Psoas muscle (tissue), 8 donors: Measurements from ENCODE around the gene GZF1. TPM values are rescaled to one million over a fixed set of nuclear protein-coding genes. Genes with fewer than 3 reads are reported as not detected.
A peak's percentile ranks its signal among the peaks of the same experiment; 100 is the strongest.

Experiments used
- ATAC-seq, 4 donors: fragments of 200-7000 bp; cut with Tn5 transposase; one replicate each; pipeline ENCODE4 v1.9.1; 2020; ENCODE audit warnings: moderate library complexity in 3 of 4, mild to moderate bottlenecking in 2 of 4
- DNase-seq, 2 donors: peaks; one replicate each; pipeline ENCODE4 v3.0.0-alpha.2; 2020
- H3K27ac ChIP-seq: fragments of 200-600 bp; one replicate; pipeline ENCODE4 v1.8.0; 2022
- H3K27me3 ChIP-seq, 3 donors: fragments of 200-600 bp in 1 of 3; one replicate each; pipeline versions ENCODE4 v1.6.1 to v1.8.0; 2013 to 2022; ENCODE audit warnings: low read length in 2 of 3, mild to moderate bottlenecking in 2 of 3, moderate library complexity in 1 of 3; ENCODE audit not compliant: insufficient read depth in 3 of 3
- H3K36me3 ChIP-seq, 2 donors: fragments of 200-600 bp in 1 of 2; one replicate each; pipeline versions ENCODE4 v1.6.1 to v1.8.0; 2013 to 2022; ENCODE audit warnings: low read depth in 1 of 2, mild to moderate bottlenecking in 1 of 2, moderate library complexity in 1 of 2; ENCODE audit not compliant: insufficient read depth in 1 of 2
- H3K4me1 ChIP-seq: fragments of 200-600 bp; one replicate; pipeline ENCODE4 v1.8.0; 2022
- H3K4me3 ChIP-seq: fragments of 200-600 bp; one replicate; pipeline ENCODE4 v1.8.0; 2022; ENCODE audit warnings: mild to moderate bottlenecking
- H3K9me3 ChIP-seq: fragments of 200-600 bp; one replicate; pipeline ENCODE4 v1.8.0; 2022
- whole genome bisulfite sequencing, 3 donors: extraction: QIAGEN DNeasy Blood & Tissue Kit; methylation state at CpG; one replicate each; pipeline versions ENCODE4 v1.1.6 to v1.1.7; 2013; 5-methylcytosine and 5-hydroxymethylcytosine counted together
- intact Hi-C, 2 donors: fragments of 100-400 bp; cut with DNase I; formaldehyde crosslinking; loops; one replicate each; pipeline versions ENCODE4 v1.11.0 to v1.14.2; 2022
- polyA plus RNA-seq, 3 donors: library from polyadenylated mRNA; stranded (reverse); fragments of 200-250 nt; gene quantifications; one replicate each; pipeline ENCODE4 v1.2.3, GENCODE V29; 2013
- total RNA-seq, 4 donors: library from RNA; stranded (reverse); fragmentation: NEBNext Ultra II Directional in 2 of 4; extraction: Animal tissue kit (Norgen Biotek cat#: 25700) in 2 of 4; gene quantifications; one replicate each; pipeline versions ENCODE4 v1.2.1 to v1.2.4, GENCODE V29; 2021 to 2023
- TF ChIP-seq, protein P1 (sequence below): fragments of 200-600 bp; IDR thresholded peaks from one replicate; pipeline ENCODE4 v1.8.0; 2022; ENCODE audit warnings: antibody characterized with exemption
- donor health status: healthy with polysubstance abuse.
- donor health status: DM: no; HTN: no; CAD: no; lungs with moderate emphysema.
- donor health status: Bipolar disorder and iron deficiency.
- donor health status: healthy.
- donor health status: DM: yes; HTN: yes; CAD: no.
- donor health status: DM: no; HTN: no; CAD: no.
- donor health status: DM: no; HTN: no; CAD: no.
- donor health status: DM: yes; HTN: yes; CAD: no.

GZF1 gene
- total and polyA plus RNA-seq, 7 donors: 5.3 to 20.7 (median 10.5) TPM

- intact Hi-C loops: no loop called here
- Histone ChIP-seq H3K4me3 (no peak overlapping the region), H3K36me3 (peaks cover 9 to 77% of the 10 kb centered on the region in 2 donors), H3K4me1 (peaks cover 56% of the 10 kb centered on the region), H3K27ac (peak overlapping the region; percentile 7), H3K27me3 (no peaks in the 10 kb centered on the region), H3K9me3 (no peaks in the 10 kb centered on the region)
- ATAC-seq: no peak
- no peak for DNase-seq
- TF ChIP-seq, protein P1, sequence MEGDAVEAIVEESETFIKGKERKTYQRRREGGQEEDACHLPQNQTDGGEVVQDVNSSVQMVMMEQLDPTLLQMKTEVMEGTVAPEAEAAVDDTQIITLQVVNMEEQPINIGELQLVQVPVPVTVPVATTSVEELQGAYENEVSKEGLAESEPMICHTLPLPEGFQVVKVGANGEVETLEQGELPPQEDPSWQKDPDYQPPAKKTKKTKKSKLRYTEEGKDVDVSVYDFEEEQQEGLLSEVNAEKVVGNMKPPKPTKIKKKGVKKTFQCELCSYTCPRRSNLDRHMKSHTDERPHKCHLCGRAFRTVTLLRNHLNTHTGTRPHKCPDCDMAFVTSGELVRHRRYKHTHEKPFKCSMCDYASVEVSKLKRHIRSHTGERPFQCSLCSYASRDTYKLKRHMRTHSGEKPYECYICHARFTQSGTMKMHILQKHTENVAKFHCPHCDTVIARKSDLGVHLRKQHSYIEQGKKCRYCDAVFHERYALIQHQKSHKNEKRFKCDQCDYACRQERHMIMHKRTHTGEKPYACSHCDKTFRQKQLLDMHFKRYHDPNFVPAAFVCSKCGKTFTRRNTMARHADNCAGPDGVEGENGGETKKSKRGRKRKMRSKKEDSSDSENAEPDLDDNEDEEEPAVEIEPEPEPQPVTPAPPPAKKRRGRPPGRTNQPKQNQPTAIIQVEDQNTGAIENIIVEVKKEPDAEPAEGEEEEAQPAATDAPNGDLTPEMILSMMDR: no peak
- WGBS, 3 donors: 83 to 92% (median 86%) methylated on average over 2 of the region's 2 CpGs
Observed at GRCh38 chr20:23368316-23369071, 6.5 kb downstream of the GZF1 start.

- H3K27ac ChIP-seq: peak overlapping the region; percentile 7
Observed at GRCh38 chr20:23369072-23369823, 7.3 kb downstream of the GZF1 start.

GRCh38 chr20:23370274-23370673 is 8.3 kb downstream of the GZF1 start:
- H3K27me3 ChIP-seq: no peaks in the 10 kb centered on the region
- TF ChIP-seq, protein P1: no peak
- DNase-seq: no peak

More at GRCh38 chr20:23369072-23369823, 7.3 kb downstream of the GZF1 start:
- WGBS, 3 donors: 93 to 94% (median 94%) methylated on average over 14 of the region's 14 CpGs
- Histone ChIP-seq H3K9me3 (no peaks in the 10 kb centered on the region), H3K4me3 (no peak overlapping the region), H3K4me1 (peaks cover 52% of the 10 kb centered on the region), H3K27me3 (no peaks in the 10 kb centered on the region), H3K36me3 (peaks cover 9 to 85% of the 10 kb centered on the region in 2 donors)
- ATAC-seq (no peak), DNase-seq (no peak)
- intact Hi-C loops: no loop called here
- TF ChIP-seq, protein P1: no peak

GRCh38 chr20:23370873-23371272 is 8.9 kb downstream of the GZF1 start:
- 47 to 70% (median 55%) methylated on average over 3 of the region's 3 CpGs for WGBS, 3 donors

More at GRCh38 chr20:23370274-23370673, 8.3 kb downstream of the GZF1 start:
- Histone ChIP-seq H3K4me1 (peaks cover 45% of the 10 kb centered on the region), H3K36me3 (peaks cover 9 to 83% of the 10 kb centered on the region in 2 donors), H3K4me3 (no peak overlapping the region), H3K9me3 (no peaks in the 10 kb centered on the region), H3K27ac (peak overlapping the region; percentile 80)
- no peak for ATAC-seq
- WGBS, 3 donors: 82 to 92% (median 87%) methylated on average over 5 of the region's 5 CpGs
- intact Hi-C loops: loop anchor here in 1 of 2 donors (5.0 kb wide), 1 partner anchor 37 kb away; no protein-coding TSS in a partner anchor

More at GRCh38 chr20:23370873-23371272, 8.9 kb downstream of the GZF1 start:
- Histone ChIP-seq H3K36me3 (peaks cover 9 to 83% of the 10 kb centered on the region in 2 donors), H3K4me1 (peaks cover 41% of the 10 kb centered on the region), H3K4me3 (no peak overlapping the region), H3K27ac (peak overlapping the region; percentile 80), H3K27me3 (no peaks in the 10 kb centered on the region), H3K9me3 (no peaks in the 10 kb centered on the region)
- ATAC-seq: peak in 3 of 4 donors; percentile 51 to 68 (median 64)
- intact Hi-C loops: loop anchor here in 1 of 2 donors (5.0 kb wide), 1 partner anchor 36 kb away; no protein-coding TSS in a partner anchor
- TF ChIP-seq, protein P1: no peak
- DNase-seq: no peak
